Measurements from ENCODE around the gene ZXDA. TPM values are rescaled to one million over a fixed set of nuclear protein-coding genes. Genes with fewer than 3 reads are reported as not detected.

The ZXDA gene
- polyA plus RNA-seq, 1 donor = 4.3 TPM

DNA sequence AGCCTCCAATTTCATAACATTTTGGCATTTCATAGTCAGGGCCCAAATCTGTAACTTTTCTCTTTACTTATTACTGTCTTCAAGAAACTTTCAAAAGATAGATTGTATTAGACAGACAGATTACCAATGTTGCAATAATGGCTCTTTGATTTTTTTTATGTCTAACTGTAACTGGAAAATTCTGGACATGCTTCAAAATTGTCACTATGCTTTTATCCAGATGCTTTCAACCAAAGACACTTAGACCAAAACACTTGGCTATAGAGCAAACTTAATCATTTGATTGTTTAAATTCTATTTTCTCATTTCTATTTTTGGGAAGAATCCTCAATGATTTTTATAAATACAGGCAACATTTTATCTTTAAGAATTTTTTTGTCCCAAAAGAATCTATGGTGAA is 10.4 kb downstream of the ZXDA start:
- Histone ChIP-seq H3K4me3 (ENCODE audit: low read length) (no peak overlapping the region), H3K36me3 (ENCODE audit: control insufficient read depth, insufficient read depth, low read length) (no peaks in the 10 kb centered on the region), H3K4me1 (ENCODE audit: control insufficient read depth, insufficient read depth, low read length) (no peaks in the 10 kb centered on the region), H3K27ac (ENCODE audit: low read length) (no peak overlapping the region), H3K27me3 (ENCODE audit: control insufficient read depth, insufficient read depth, low read length) (no peaks in the 10 kb centered on the region), H3K9me3 (ENCODE audit: control insufficient read depth, low read depth, low read length) (no peaks in the 10 kb centered on the region)
- no peak for DNase-seq

GRCh38 chrX:57899064-57899463 is 11.2 kb downstream of the ZXDA start:
- Histone ChIP-seq H3K27me3 (ENCODE audit: control insufficient read depth, insufficient read depth, low read length) (no peaks in the 10 kb centered on the region), H3K4me1 (ENCODE audit: control insufficient read depth, insufficient read depth, low read length) (no peaks in the 10 kb centered on the region), H3K4me3 (ENCODE audit: low read length) (no peak overlapping the region), H3K9me3 (ENCODE audit: control insufficient read depth, low read depth, low read length) (no peaks in the 10 kb centered on the region), H3K36me3 (ENCODE audit: control insufficient read depth, insufficient read depth, low read length) (no peaks in the 10 kb centered on the region), H3K27ac (ENCODE audit: low read length) (no peak overlapping the region)
- no CpG with 5 or more reads among the region's 1 CpG for WGBS (ENCODE audit: insufficient coverage, low lambda C conversion rate)
- no peak for DNase-seq

DNA sequence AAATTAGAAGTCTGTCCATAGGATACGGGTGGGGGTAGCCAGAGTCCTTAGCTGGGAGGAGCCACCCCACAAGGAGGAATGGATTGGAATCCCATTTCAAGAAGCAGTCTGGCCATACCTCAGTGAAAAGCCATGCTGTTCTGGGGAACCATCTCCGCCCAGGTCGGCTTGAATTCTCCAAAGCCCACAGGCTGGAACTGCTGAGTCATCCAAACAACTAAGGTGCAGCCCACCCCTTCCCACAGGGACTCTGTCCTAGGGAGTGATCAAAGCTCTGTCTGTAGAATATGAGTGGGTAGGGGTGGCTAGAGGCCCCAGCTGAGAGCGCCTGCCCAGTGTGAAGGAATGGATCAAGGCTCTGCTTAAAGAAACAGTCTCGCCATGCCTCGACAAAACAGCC is 38.8 kb downstream of the ZXDA start:
- H3K36me3 ChIP-seq (ENCODE audit: control insufficient read depth, insufficient read depth, low read length) = no peaks in the 10 kb centered on the region
- no peaks in the 10 kb centered on the region for H3K4me1 ChIP-seq (ENCODE audit: control insufficient read depth, insufficient read depth, low read length)
- H3K9me3 ChIP-seq (ENCODE audit: control insufficient read depth, low read depth, low read length) = no peaks in the 10 kb centered on the region
- no peak for DNase-seq
- no peaks in the 10 kb centered on the region for H3K27me3 ChIP-seq (ENCODE audit: control insufficient read depth, insufficient read depth, low read length)
- no peak overlapping the region for H3K4me3 ChIP-seq (ENCODE audit: low read length)
- WGBS (ENCODE audit: insufficient coverage, low lambda C conversion rate) = no CpG with 5 or more reads among the region's 6 CpGs
- H3K27ac ChIP-seq (ENCODE audit: low read length) = no peak overlapping the region

Other genes starting within 250 kb of the ZXDA start
- gene NLRP2B, start 230.2 kb downstream of the ZXDA start, polyA plus RNA-seq = 0.03 TPM

All from large intestine (tissue), 3 donors.